DND-41 (cell line): ENCODE results near the gene KATNAL1.

Source experiments
- CTCF ChIP-seq: IDR thresholded peaks from 2 replicates; pipeline ENCODE4 v1.5.1; 2012; ENCODE audit warnings: borderline replicate concordance, low read length, moderate library complexity, mild to moderate bottlenecking; ENCODE audit not compliant: poor library complexity, severe bottlenecking; ENCODE audit errors: extremely low read depth
- EZH2 ChIP-seq: IDR thresholded peaks from 3 replicates; pipeline ENCODE4 v1.6.1; 2012; ENCODE audit warnings: borderline replicate concordance, low read depth, mild to moderate bottlenecking, moderate library complexity, low read length, inconsistent platforms; ENCODE audit not compliant: severe bottlenecking

DNA sequence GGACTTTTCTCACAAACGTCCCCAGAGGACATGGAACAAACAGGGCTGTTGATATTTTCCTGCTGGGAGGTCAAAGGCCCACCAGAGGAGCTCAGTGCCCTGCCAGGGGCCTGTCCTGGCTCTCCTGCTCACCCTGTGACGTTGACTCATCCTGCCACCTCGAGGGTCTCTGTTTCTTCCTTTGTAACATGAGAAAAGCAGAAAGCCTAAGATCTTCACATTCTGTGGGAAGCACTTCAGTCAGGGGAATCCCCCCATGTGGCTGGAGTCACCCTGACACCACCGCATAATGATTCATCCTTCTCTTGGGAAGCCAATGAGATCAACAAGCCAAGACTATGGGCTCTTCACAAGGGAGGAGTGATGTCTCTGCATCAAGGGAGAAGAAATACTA is 147.9 kb downstream of the KATNAL1 start:
- TF ChIP-seq CTCF (no peak), EZH2 (no peak)
